ENCODE results near the gene EPN3. TPM values are rescaled to one million over a fixed set of nuclear protein-coding genes. Genes with fewer than 3 reads are reported as not detected.

EPN3 gene
- total RNA-seq, 1 experiment from 2014 or later = 22.8 TPM

DNA sequence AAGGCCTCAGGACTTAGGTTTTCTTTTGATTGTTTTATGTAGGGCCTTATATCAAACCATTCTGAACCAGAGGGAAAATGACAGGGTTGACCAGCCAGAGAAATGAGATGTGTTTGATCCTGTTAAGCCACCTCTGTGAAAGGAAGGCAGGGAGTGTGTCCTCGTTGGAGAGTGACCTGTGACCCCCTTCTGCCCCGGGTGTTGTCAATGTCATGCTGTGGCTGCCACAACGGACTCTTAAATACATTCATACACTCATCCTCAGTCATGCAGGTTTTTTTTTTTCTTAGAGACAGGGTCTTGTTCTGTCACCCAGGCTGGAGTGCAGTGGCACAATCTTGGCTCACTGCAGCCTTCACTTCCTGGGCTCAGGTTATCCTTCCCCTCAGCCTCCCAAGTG lies 18.1 kb upstream of the EPN3 start:
- Histone ChIP-seq H3K36me3 (ENCODE audit: low read depth) (no peaks in the 10 kb centered on the region), H4K20me1 (ENCODE audit: insufficient read depth) (no peaks in the 10 kb centered on the region), H3K4me2 (no peak overlapping the region), H3K9me2 (ENCODE audit: insufficient read depth) (no peaks in the 10 kb centered on the region), H3K9me3 (ENCODE audit: insufficient read depth, low read depth) (no peaks in the 10 kb centered on the region), H3K27ac (no peak overlapping the region), H3F3A (ENCODE audit: insufficient read depth, low read depth) (peaks cover 35% of the 10 kb centered on the region), H3K4me1 (replicated peaks; ENCODE audit: insufficient read depth) (peaks cover 31% of the 10 kb centered on the region), H3K4me3 (no peak overlapping the region), H3K79me2 (ENCODE audit: low read depth) (no peaks in the 10 kb centered on the region), H3K27me3 (ENCODE audit: insufficient read depth, low read depth) (no peaks in the 10 kb centered on the region), H2AFZ (no peak overlapping the region)
- ChIA-PET CTCF (no interaction called here), POLR2A (ENCODE audit: unreplicated experiment) (no interaction called here)
- TF ChIP-seq, protein P1, sequence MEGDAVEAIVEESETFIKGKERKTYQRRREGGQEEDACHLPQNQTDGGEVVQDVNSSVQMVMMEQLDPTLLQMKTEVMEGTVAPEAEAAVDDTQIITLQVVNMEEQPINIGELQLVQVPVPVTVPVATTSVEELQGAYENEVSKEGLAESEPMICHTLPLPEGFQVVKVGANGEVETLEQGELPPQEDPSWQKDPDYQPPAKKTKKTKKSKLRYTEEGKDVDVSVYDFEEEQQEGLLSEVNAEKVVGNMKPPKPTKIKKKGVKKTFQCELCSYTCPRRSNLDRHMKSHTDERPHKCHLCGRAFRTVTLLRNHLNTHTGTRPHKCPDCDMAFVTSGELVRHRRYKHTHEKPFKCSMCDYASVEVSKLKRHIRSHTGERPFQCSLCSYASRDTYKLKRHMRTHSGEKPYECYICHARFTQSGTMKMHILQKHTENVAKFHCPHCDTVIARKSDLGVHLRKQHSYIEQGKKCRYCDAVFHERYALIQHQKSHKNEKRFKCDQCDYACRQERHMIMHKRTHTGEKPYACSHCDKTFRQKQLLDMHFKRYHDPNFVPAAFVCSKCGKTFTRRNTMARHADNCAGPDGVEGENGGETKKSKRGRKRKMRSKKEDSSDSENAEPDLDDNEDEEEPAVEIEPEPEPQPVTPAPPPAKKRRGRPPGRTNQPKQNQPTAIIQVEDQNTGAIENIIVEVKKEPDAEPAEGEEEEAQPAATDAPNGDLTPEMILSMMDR (conservative IDR thresholded peaks at IDR 0.05) = no peak
- no peak for TF ChIP-seq EZH2 (IDR thresholded peaks at IDR 0.05; ENCODE audit: low read depth)
- no peak for DNase-seq
- intact Hi-C loops (cut with micrococcal nuclease; ENCODE audit: unreplicated experiment) = no loop called here
- BruUV-seq (replicated peaks) = no TSS peak

- Histone ChIP-seq H3K79me2 (ENCODE audit: low read depth) (no peaks in the 10 kb centered on the region), H3K4me2 (no peak overlapping the region), H3K9me3 (ENCODE audit: insufficient read depth, low read depth) (no peaks in the 10 kb centered on the region), H4K20me1 (ENCODE audit: insufficient read depth) (no peaks in the 10 kb centered on the region), H3K36me3 (ENCODE audit: low read depth) (no peaks in the 10 kb centered on the region), H3F3A (ENCODE audit: insufficient read depth, low read depth) (peaks cover 34% of the 10 kb centered on the region), H2AFZ (no peak overlapping the region), H3K4me1 (replicated peaks; ENCODE audit: insufficient read depth) (peaks cover 31% of the 10 kb centered on the region), H3K27me3 (ENCODE audit: insufficient read depth, low read depth) (no peaks in the 10 kb centered on the region), H3K9me2 (ENCODE audit: insufficient read depth) (no peaks in the 10 kb centered on the region), H3K27ac (no peak overlapping the region), H3K4me3 (no peak overlapping the region)
- DNase-seq = no peak
- intact Hi-C loops (cut with micrococcal nuclease; ENCODE audit: unreplicated experiment) = no loop called here
- BruUV-seq (replicated peaks) = no TSS peak
- POLR2A ChIA-PET (ENCODE audit: unreplicated experiment) = no interaction called here
- CTCF ChIA-PET = no interaction called here
- TF ChIP-seq, protein P1 (conservative IDR thresholded peaks at IDR 0.05) = no peak
- no peak for TF ChIP-seq EZH2 (IDR thresholded peaks at IDR 0.05; ENCODE audit: low read depth)
Measured at GRCh38 chr17:50514936-50515702, 17.4 kb upstream of the EPN3 start.

GRCh38 chr17:50517011-50517410 lies 15.5 kb upstream of the EPN3 start:
- H3K9me3 ChIP-seq (ENCODE audit: insufficient read depth, low read depth) = no peaks in the 10 kb centered on the region
- no peak overlapping the region for H2AFZ ChIP-seq
- H3K9me2 ChIP-seq (ENCODE audit: insufficient read depth) = no peaks in the 10 kb centered on the region
- H3K79me2 ChIP-seq (ENCODE audit: low read depth) = no peaks in the 10 kb centered on the region
- no peak overlapping the region for H3K4me3 ChIP-seq
- CTCF ChIA-PET = no interaction called here
- no TSS peak for BruUV-seq (replicated peaks)
- intact Hi-C loops (cut with micrococcal nuclease; ENCODE audit: unreplicated experiment) = no loop called here
- POLR2A ChIA-PET (ENCODE audit: unreplicated experiment) = interaction anchor here (0.5 to 0.6 kb wide), 2 partner anchors 16 to 23 kb away, joined by 4 to 5 read pairs; no protein-coding TSS in a partner anchor
- no peak overlapping the region for H3K4me2 ChIP-seq
- H4K20me1 ChIP-seq (ENCODE audit: insufficient read depth) = no peaks in the 10 kb centered on the region
- no peak for TF ChIP-seq EZH2 (IDR thresholded peaks at IDR 0.05; ENCODE audit: low read depth)
- TF ChIP-seq, protein P1 (conservative IDR thresholded peaks at IDR 0.05) = no peak
- H3K27ac ChIP-seq = no peak overlapping the region
- H3K36me3 ChIP-seq (ENCODE audit: low read depth) = no peaks in the 10 kb centered on the region
- peaks cover 15% of the 10 kb centered on the region for H3K4me1 ChIP-seq (replicated peaks; ENCODE audit: insufficient read depth)
- peaks cover 17% of the 10 kb centered on the region for H3F3A ChIP-seq (ENCODE audit: insufficient read depth, low read depth)
- no peaks in the 10 kb centered on the region for H3K27me3 ChIP-seq (ENCODE audit: insufficient read depth, low read depth)
- no peak for DNase-seq
